DMS153 treated with DMSO at 0.1 percent for 48 hours (cell line): ENCODE data around the gene ZSWIM4.

ENCODE experiments used
- DNase-seq: peaks from one replicate; lab custom pipeline; 2025; ENCODE audit not compliant: unreplicated experiment; lab: John Stamatoyannopoulos, UW

ZSWIM4 gene

DNA sequence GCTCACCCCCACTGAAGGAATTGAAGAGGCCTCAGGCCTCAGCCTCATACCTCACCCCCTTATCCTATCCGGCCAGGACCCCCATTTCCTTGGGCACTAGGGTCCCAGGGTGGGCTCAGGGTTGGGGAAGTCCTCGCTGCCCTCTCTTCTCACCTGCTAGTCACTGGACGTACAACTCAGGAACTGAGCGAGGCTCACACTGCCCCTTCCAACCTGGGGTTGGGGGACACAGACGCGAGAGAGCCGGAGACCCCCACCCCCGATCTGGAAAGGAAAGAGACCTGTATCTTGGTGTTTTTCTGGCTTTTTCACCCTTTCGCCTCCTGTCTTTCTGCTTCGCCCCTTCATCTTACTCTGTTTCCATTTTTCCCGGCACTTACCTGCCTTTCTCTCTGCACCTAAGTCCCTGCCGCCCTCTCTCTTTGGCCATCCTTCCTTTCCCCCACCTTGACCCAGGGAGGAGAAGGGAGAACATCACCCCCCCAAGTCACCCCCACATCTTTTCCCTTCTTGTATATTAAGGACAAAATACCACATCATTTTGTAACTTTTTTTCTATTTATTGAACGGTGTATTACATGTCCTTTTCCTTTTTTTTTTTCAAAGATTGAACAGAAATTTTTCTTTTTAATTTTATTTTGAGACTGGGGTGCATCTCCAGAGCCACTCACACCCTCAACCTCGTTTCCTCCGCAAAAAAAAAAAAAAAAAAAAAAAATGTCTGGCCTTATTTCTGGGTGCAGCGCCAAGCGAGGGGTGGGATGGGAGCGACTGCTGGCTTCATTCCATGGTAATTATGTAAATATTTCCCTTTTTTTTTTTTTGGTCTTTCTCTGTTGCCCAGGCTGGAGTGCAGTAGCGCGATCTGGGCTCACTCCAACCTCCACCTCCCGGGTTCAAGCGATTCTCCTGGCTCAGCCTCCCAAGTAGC, 36.6 kb downstream of the ZSWIM4 start:
- DNase-seq, result no peak

DNA sequence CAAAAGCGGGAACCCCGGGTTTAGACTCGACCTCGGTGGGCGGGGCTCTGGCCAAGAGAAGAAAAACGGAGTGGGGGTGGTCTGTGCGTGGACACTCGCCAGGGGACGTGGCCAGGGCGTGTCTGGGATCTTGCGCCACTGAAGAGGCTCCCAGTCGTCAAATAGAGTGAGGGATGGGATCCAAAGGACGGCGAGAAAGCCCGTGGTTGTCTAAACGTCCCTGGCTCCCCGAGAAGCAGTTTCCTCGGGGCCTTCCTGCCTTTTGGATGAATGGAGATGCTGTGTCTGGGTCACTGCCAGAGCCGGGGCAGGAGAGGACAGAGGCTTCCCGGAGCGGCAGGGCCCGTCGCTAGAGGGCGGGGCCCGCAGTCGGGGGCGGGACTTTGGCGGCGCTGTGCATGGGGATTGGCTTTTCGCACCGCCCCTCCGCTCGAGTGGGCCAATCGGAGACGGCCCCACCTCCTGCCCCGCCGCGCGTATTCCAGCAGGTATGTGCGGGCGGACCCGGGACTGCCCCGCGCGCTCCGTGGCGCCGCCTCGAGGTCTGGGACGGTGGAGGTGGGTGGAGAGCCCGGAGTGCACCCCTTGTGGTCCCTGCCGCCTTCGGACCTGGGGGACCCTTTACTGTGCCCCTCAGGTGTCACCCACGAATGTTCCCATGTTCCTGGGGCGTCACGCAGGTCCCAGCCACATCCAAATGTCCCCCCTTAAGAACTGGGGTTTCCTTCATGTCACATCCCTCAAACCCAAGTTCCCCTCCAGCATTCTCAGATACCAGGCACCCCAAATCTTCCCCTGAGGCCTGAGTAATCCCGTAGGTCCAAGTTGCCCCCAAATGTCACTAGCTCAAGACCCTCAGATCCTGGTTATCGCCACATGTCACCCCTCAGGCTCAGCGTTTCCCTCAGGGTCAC, 38.3 kb downstream of the ZSWIM4 start:
- DNase-seq, result peak; percentile 76

DNA sequence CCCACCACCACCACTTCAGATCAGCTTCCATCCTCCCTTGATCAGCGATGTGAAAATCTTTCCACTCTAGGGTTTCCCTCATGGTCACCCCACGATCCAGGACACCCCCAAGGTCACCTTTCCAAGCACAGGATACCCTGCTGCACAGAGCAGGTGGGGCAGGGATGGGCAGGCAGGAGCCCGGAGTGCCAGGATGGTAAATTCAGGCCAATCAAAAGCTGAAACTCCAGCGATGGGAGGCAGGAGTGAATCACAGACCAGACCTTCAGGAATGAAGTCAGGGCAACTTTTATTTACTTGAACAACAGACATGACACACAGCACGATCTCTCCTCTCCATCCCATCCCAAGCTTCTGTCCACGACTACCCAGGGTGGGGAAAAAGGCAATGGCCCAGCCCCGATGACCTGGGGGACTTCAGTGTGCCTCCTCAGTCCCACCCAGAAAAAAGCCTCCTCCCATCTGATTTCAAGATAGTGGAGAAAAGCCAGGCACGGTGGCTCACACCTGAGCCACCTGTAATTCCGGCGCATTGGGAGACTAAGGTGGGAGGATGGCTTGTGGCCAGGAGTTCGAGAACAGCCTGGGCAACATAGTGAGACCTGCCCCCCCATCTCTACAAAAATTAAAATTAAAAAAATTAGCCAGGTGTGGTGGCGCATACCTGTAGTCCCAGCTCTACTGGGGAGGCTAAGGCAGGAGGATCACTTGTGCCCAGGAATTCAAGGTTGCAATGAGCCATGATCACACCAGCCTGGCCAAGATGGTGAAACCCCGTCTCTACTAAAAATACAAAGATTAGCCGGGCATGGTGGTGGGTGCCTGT, 39.2 kb downstream of the ZSWIM4 start:
- DNase-seq, result no peak

DNA sequence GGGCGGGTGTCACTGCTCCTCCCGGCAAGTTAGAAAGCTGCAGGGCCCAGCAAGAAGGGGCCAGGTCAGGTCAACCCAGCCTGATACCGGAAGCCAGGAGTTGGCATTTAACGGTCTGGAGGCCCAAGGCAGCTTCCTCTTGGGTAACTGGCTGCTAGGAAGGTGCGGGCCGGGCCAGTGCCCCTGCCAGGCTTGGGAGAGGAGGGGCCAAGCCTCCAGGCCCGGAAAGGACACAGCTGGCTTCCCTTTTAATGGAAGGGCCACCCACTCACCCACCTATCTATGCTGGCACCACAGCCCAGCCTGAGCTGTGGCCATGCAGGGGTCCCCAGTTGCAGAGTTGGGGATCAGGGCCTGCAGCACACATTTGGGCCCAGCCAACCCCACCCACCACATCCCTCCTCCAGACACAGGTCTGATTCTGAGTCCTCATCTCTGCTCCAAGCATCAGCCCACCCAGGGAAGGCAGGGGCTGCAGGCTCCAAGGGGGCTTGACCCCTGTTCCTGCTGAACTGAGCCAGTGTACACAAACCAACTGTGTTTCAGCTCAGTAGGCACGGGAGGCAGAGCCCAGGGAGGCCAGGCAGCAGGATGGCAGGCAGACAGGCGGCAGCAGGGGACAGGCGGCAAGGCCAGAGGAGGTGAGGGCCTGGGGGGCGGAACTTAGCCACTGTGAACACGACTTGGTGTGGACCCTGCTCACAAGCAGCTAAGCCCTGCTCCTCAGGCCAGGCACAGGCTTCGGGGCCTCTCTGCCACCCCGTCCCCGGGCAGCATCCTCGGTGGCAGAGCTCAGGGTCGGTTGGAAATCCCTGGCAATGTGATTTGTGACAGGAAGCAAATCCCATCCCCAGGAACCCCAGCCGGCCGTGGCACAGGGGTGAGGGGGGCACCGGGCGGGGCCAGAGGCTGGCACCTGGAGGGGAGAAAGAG, 40.8 kb downstream of the ZSWIM4 start:
- no peak for DNase-seq

DNA sequence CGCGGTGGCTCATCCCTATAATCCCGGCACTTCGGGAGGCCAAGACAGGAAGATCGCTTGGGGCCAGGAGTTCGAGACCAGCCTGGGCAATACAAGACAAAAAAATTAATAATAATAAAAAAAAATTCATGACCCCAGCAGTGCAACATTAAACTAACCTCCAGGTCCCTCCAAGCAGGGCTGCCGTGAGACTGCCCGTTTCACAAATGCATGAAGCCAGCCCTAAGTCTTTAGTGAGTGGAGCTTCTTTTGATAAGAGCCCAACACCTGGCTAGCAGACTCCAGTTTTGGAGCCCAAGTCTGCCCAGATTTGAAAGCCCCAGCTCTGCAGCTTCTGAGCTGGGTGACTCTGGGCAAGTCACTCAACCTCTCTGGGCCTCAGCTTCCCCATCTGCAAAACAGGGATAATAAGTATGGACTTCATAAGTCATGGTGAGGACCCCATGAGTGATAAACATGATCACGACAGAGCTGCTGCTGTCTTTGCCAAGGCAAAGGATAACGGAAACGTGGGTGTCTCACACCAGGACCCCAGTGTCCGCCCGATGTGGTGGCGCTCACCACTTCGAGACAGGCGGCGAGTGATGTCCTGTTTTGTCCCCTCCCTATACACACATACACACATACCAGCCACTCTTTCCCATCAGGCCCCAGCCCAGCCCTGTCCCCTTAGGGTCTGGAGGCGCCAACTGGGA, 43.3 kb downstream of the ZSWIM4 start:
- DNase-seq, result no peak

DNA sequence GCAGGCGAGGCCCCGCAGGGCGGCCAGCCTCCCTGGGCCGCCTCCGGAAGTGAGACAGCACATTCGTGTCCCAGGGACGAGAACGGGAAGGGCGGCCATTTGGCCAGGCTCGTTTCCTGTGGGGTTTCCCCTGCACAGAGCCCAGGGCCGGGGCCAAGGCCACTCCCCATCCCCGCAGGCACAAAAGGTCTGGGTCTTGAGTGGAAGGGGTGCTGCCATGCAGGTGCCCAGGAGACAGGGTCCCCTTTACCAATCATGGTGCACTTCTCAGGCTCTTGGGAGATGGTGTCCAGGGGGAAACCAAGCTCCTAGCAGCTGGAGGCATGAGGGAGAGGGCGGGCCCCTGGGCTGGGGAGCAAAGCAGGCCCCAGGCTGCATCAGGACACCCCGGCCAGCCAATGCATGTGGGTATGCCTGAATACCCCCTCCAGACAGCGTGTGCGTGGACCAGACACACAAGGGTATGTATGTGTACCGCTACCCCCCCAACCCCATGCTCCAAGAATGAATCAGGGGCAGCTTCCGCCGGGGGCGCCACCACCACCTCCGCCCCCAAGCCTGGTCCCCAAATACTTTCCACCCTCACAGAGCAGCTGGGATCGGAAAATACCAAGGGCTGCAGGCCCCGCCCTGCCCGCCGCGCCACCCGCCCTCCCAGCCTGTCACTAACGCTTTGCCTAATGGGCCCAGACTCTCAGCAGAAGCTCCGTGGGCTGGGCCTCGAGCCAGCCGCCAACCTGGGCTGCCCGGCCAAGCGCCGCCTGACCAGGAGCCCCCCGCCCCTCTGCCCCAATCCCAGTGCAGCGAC, 44.1 kb downstream of the ZSWIM4 start:
- DNase-seq, result peak; percentile 67

DNA sequence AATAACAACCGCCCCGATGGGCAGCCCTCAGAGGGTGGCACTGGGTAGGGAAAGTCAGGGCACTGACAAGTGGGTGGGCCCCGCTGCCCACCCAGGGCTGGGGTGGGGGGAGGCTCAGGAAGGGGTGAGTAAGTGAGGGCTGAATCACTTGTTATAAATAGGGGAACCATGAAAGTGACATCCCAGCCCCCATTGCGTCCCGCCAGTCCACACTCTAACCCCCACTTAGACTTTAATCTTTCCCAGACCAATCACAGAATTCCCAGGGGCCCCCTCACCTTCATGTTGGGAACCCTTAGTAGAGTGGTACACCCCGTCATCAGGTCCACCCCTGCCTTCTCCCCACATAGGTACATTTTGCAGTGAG, 44.7 kb downstream of the ZSWIM4 start:
- no peak for DNase-seq

DNA sequence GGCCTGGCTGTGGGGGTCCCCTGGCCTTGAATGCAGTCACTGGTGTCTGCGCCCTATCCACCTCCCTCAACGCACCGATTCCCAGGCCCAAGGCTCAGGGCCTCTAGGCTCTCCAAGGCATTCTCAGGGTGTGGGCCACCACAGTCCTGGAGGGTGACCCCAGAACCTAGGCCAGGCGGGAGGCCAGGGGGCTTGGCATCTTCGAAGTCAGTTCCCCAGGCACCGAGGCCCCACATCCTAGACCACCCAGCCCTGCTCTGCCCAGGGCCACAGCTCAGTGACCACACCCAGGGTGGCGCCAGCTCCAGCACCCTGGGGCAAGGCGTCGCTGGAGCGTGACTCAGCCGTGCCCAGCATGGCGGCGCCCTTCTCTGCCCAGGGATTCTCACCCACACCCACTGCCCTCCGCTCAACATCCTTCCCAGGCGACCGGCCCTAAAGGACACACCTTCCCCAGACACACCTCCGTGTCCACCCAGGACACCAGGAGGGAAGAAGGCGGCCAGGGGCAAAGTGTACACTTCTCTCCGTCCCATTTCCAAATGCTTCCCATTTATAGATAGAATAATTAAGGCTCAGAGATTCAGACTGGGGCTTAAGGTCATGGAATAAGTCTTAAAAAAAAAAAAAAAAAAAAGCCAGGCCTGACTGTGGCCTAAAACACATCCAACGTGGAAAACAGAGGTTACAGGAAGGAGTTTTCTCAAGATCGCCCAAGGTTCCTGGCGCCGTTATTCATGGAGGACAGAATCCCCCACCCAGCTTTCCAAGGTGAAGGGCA, 45.3 kb downstream of the ZSWIM4 start:
- no peak for DNase-seq

DNA sequence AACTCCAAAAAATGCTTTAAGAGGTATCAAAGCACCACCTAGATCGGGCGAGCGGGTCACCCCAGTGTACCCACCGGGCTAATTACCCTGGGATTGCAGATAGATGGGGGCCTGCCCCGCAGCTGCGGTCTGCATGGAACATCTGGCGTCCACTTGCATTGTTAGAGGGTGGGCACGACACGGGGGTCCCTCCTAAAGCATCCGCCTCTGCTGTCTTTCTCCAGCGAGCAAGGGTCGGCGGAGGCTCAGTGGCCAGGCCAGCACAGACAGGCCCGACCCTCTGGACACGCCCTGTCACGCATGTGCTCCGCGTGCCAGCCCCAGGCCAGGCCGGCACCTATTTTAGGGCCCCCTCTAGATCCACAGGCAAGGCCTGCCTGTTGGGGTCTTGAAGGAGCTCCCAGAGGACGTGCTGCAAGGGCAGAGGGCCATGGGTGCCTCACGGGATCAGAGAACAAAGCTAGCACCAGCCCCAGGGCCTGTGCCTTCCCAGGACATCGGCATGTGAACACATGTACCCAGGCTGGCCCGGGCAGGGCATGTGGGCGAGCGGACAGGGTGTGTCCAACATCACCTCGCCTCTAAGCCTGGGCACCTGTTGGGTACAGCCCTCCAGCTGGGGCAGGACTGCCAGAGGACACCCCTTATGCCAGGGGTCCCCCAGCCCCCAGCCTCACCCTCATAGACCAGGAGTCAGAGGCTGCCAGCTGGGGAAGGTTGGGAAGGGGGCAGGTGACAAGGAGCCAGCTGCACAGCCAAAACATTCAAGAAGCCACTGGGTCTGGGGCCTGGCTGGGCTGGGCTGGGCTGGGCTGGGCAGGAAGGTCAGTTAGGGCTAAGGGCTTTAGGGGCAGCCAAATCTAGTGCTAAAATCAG, 46.1 kb downstream of the ZSWIM4 start:
- no peak for DNase-seq

DNA sequence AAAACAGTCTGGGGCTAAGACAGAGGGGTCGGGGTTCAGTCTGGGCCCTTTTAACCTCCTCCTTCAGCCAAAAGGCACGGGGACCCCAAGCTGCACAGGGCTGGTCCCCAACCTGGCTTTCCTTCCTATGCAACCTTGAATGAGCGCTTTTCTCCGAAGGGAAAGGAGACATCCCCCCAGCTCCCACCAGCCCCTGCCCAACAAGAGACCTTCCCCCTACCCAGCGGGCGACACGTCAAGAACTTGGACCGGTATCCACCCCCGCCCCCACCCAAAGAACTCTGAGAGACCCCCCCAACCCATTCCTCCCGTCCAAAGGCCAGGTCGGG, 46.7 kb downstream of the ZSWIM4 start:
- DNase-seq, result no peak

DNA sequence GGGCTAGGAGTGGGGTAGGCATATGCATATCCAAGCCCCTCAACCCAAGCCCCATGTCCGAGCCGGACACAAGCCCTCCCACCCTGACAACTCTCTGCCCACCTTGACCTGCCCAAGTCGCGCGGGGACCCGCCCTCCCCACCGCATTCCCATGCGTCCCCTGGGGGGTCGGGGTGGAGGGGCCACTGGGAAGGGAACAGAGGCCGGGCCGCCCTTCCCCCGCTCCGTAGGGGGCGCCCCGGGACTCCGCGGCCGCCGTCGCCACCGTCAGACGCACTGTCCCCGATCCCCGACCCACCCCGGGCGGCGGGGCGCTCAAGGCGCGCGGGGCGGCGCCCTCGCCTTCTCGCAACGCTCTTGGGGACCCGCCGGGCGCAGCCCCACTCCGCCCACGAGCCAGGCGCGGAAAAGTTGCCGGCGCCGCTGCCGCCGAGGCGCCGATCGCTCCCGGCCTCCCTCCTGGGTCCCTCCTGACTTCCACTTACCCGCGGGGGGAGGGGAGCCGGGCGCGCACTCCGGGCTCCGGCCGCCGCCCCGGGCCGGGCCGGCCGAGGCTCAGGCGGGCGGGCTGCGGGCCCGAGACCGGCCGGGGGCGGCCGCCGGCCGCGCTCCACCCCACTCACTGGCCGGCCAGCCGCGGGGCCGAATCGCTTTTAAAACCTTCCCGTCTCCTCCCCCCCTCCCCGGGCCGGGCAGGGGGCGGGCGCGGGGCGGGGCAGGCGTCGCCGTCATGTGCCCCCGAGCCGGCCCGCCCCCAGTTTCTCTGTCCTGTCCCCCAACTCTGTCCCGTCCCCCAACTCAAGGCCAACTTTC, 47.3 kb downstream of the ZSWIM4 start:
- DNase-seq, result no peak

DNA sequence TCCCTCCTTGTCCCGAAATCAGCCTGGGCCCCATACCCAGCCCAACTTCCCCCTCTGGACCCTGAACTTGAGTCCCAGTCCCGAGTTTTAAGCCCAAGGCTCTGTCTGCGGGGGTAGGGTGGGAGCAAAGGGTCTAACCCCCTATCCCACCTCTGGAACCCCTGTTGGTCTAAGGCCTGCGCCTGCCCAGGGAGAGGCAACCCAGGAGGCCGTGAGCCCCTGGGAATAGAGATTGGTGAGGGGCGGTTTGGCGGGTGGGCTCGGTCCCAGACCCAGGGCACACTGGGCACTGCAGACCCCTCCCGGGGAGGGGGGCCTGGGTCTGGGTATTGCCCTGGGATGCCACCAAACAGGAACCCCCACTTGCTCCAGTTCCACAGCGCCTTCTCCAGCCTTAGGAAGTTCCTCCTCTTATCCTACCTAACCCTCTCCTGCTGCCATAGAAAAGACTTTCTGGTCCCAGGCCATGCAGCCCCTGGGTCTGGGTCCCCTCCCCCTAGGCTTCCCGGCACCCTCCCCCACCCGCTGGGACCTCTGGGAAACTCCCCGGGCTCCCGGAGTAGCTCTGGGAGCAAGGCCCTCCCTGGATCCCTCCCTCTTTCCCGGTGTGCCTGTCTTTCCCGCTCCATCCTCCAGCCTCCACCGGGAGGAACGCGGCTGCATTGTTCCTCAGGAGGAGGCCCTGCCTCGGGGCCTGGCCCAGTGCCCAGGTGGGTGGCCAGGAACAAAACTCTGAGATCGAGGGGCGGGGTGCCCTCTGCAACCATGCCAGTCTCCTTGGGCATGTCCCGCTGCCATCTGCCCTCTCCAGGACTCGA, 48.1 kb downstream of the ZSWIM4 start:
- DNase-seq, result peak; percentile 32

DNA sequence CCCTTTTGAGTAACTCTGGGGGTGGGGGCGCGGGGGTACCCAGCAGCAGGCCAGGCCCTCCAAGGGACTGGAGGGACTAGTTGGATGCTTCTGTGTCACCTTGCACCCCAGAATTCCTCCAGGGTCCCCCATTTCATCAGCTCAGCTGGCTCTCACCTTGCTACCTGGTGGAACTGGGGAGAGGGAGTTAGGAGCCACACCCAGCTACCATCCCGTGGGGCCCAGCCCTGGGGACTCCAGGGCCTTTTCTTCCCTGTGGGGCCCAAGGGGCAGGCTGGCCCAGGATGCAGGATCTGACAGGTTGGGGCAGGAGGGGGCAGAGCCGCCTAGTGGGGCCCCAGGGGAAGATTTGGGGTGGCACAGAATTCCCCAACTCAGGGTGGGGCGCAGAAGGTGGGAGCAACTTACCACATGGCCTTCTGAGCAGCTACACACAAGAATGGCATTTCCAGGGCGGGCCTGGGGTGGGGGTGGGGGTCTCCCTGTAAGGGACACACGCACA, 48.9 kb downstream of the ZSWIM4 start:
- DNase-seq, result no peak

DNA sequence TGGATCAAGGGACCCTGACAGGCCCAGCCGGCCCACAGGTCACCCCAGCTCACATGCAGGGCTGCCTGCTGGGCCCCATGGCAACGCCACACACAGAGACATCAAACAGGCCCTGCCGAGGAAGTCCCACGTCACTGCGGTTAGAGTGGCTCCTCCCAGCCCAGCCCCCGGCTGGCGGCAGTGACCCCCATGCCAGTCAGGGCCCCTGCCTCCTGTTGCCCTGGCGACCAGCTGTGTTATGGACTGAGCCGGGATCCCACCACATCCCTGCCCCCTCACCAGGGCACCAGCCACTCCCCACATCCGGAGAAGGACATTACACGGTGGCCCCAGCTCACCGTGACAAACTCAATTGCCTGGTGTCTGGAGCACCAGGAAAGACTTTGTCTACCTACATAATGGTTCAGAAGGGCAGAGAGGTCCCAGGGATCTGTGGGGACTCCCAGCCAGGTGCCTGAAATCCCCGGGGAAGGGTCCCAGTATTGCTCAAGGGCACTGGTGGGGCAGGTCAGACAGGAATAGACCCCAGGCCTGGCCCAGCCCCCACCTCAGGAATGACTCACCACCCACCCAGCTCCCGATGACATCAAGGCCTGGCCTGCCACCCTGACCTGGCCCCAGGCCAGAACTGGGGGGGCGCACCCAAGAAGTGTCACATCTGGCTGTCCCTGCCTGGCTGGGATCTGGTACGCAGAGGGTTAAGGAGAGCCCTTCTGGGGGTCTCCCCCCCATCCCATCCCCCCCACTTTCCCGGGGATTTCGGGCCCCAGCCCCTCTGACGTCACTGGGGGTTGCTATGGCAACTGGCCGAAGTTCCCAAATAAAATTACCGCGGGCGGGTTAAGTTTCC, 51.5 kb downstream of the ZSWIM4 start:
- DNase-seq, result peak; percentile 86
